Body of pancreas (tissue), 4 donors: ENCODE data around the gene RASGRP3. TPM values are rescaled to one million over a fixed set of nuclear protein-coding genes. Genes with fewer than 3 reads are reported as not detected.

Experiments used
- ATAC-seq: fragments of 150-250 bp; one replicate; pipeline ENCODE4 v1.9.1; 2016
- DNase-seq, 4 donors: peaks; one replicate each; pipeline ENCODE4 v3.0.0-alpha.2; 2019
- H3K27ac ChIP-seq, 4 donors: fragments of 200-600 bp; sonication (generic); 1 replicate in 3 of 4; 2 replicates in 1 of 4; pipeline versions ENCODE4 v1.5.1 to v1.6.1; 2016 to 2019; ENCODE audit warnings: mild to moderate bottlenecking in 1 of 4, mixed read lengths in 1 of 4, moderate library complexity in 1 of 4
- H3K27me3 ChIP-seq, 2 donors: fragments of 200-600 bp; sonication (generic); one replicate each; pipeline ENCODE4 v1.6.0; 2016; ENCODE audit warnings: mild to moderate bottlenecking in 1 of 2
- H3K36me3 ChIP-seq, 2 donors: fragments of 200-600 bp; sonication (generic); replicated peaks in 1 of 2; 2 replicates each; pipeline ENCODE4 v1.5.1; 2016; ENCODE audit warnings: low read depth in 2 of 2; ENCODE audit not compliant: insufficient read depth in 1 of 2
- H3K4me1 ChIP-seq: fragments of 200-600 bp; sonication (generic); one replicate; pipeline ENCODE4 v1.6.0; 2016
- H3K4me3 ChIP-seq, 2 donors: fragments of 200-600 bp; sonication (generic); 1 replicate in 1 of 2; 2 replicates in 1 of 2; pipeline ENCODE4 v1.5.1; 2016 to 2019
- H3K9me3 ChIP-seq, 3 donors: fragments of 200-600 bp; sonication (generic); 1 replicate in 2 of 3; 2 replicates in 1 of 3; pipeline ENCODE4 v1.5.1; 2016
- CTCF ChIP-seq, 7 experiments: fragments of 450-650 bp in 4 of 7; fragments of 200-600 bp in 3 of 7; sonication (generic) in 3 of 7; IDR thresholded peaks; one replicate each; pipeline ENCODE4 v1.5.1; 2016 to 2019; ENCODE audit warnings: antibody characterized with exemption in 7 of 7
- POLR2A ChIP-seq, 3 donors: fragments of 450-650 bp; IDR thresholded peaks; one replicate each; pipeline ENCODE4 v1.6.1; 2016; ENCODE audit warnings: antibody characterized with exemption in 3 of 3, mild to moderate bottlenecking in 2 of 3
- WGBS, 2 donors: methylation state at CpG; one replicate each; pipeline ENCODE4 v1.1.5; 2017; 5-methylcytosine and 5-hydroxymethylcytosine counted together
- intact Hi-C: fragments of 100-400 bp; cut with DNase I; formaldehyde crosslinking; loops from one replicate; pipeline ENCODE4 v1.15.1; 2023
- total RNA-seq, 2 donors: library from RNA; depleted of rRNA; stranded (reverse); fragments of >200 nt; gene quantifications; one replicate each; pipeline ENCODE4 v1.1.0, GENCODE V29; 2016

The RASGRP3 gene
- total RNA-seq, 2 donors from 2014 or later = 3.9 to 22.1 TPM

GRCh38 chr2:33467413-33467812 lies 9.0 kb upstream of the RASGRP3 start:
- no peak for DNase-seq
- Histone ChIP-seq H3K9me3 (no peaks in the 10 kb centered on the region), H3K4me1 (no peaks in the 10 kb centered on the region), H3K4me3 (no peak overlapping the region), H3K36me3 (no peaks in the 10 kb centered on the region), H3K27ac (no peak overlapping the region), H3K27me3 (no peaks in the 10 kb centered on the region)
- intact Hi-C loops = no loop called here
- TF ChIP-seq CTCF (IDR thresholded peaks at IDR 0.05) = no peak
- TF ChIP-seq POLR2A (IDR thresholded peaks at IDR 0.05) = no peak
- ATAC-seq = no peak
- WGBS, 2 donors = 72 to 94% methylated on average over 3 of the region's 3 CpGs

GRCh38 chr2:33469238-33469637 lies 7.2 kb upstream of the RASGRP3 start:
- Histone ChIP-seq H3K36me3 (no peaks in the 10 kb centered on the region), H3K4me3 (no peak overlapping the region), H3K27me3 (no peaks in the 10 kb centered on the region), H3K4me1 (no peaks in the 10 kb centered on the region), H3K27ac (no peak overlapping the region), H3K9me3 (no peaks in the 10 kb centered on the region)
- 90 to 91% methylated on average over 5 of the region's 5 CpGs for WGBS, 2 donors
- ATAC-seq = no peak
- TF ChIP-seq POLR2A (IDR thresholded peaks at IDR 0.05) = no peak
- no peak for TF ChIP-seq CTCF (IDR thresholded peaks at IDR 0.05)
- intact Hi-C loops = no loop called here
- DNase-seq = no peak

GRCh38 chr2:33475224-33476130 lies 972 bp upstream of the RASGRP3 start:
- H3K9me3 ChIP-seq = no peaks in the 10 kb centered on the region
- peak; percentile 85 for ATAC-seq
- WGBS, 2 donors = 7 to 10% methylated on average over 13 to 15 of the region's 15 CpGs
- H3K4me1 ChIP-seq = peaks cover 24% of the 10 kb centered on the region
- intact Hi-C loops = no loop called here
- peak; percentile 82 to 87 (median 86) for DNase-seq
- peak overlapping the region; percentile 30 to 44 for H3K4me3 ChIP-seq
- H3K27ac ChIP-seq = peak overlapping the region; percentile 88 to 95 (median 92)
- no peaks in the 10 kb centered on the region for H3K36me3 ChIP-seq
- no peak for TF ChIP-seq POLR2A (IDR thresholded peaks at IDR 0.05)
- peak; percentile 71 to 94 (median 83) for TF ChIP-seq CTCF (IDR thresholded peaks at IDR 0.05)
- H3K27me3 ChIP-seq = no peaks in the 10 kb centered on the region

- DNase-seq (no peak), ATAC-seq (no peak)
- intact Hi-C loops = no loop called here
- Histone ChIP-seq H3K27me3 (no peaks in the 10 kb centered on the region), H3K4me1 (peaks cover 24% of the 10 kb centered on the region), H3K36me3 (no peaks in the 10 kb centered on the region), H3K27ac (peak overlapping the region; percentile 88 to 95 (median 92)), H3K9me3 (no peaks in the 10 kb centered on the region), H3K4me3 (peak overlapping the region in 1 of 2 donors; percentile 1)
- TF ChIP-seq CTCF (IDR thresholded peaks at IDR 0.05) (no peak), POLR2A (IDR thresholded peaks at IDR 0.05) (no peak)
- WGBS, 2 donors = 0 to 2% methylated on average over 4 of the region's 4 CpGs
Observed at GRCh38 chr2:33476793-33477190, 343 bp downstream of the RASGRP3 start.
